ENCODE data around the gene FAM210A.
"Not testable (repeated sequence)": the region's sequence is repeated elsewhere in the genome, so short reads cannot be mapped to it uniquely, and the experiment has no call there.

Gene FAM210A

DNA sequence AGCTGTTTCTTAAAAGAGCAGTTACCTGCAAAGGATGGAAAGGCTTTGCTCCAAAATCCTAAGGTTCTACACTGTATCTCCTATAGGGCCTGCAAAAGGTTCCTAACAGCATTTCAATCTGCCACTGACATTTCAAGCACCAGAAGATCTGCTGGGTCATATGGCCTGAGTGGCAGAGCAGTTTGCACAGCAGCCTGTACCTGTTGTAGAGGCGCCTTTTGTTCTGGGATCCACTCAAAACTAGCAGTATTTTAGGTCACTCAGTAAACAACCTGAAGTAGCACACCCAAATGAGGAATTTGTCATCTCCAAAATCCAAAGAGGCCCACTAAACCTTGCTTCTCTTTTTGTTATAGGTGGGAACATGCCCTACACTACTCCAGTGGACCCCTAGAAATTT lies 6.2 kb downstream of the FAM210A start:
- H3K9me3 Mint-ChIP-seq, result no peaks in the 10 kb centered on the region
- H3K4me3 Mint-ChIP-seq, result no peak overlapping the region
- H3K27me3 Mint-ChIP-seq, result no peaks in the 10 kb centered on the region
- H3K36me3 Mint-ChIP-seq, result peaks cover 8% of the 10 kb centered on the region
- no peak overlapping the region for H3K27ac Mint-ChIP-seq
- H3K4me1 Mint-ChIP-seq, result peaks cover 27% of the 10 kb centered on the region

DNA sequence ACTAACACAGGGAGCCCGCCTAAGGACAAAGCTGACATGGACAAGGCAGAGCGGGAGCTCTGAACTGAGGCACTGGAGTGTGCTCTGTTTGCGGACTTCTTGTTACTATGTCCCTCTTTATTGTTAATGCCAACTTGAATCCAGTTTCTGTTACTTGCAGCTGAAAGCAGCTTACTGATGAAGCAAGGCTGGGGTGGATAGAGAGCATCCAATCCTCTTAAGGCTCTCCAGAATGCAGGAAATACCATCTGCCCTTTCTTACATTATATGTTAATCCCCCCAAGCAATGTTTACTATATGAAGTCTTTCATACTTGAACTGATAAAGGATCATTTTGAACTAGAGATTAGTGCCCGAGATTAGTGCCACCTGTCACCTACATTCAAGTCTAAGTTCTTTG lies 9.4 kb downstream of the FAM210A start:
- no peaks in the 10 kb centered on the region for H3K9me3 Mint-ChIP-seq
- no peaks in the 10 kb centered on the region for H3K27me3 Mint-ChIP-seq
- H3K36me3 Mint-ChIP-seq, result peaks cover 5% of the 10 kb centered on the region
- H3K4me1 Mint-ChIP-seq, result peaks cover 30% of the 10 kb centered on the region
- no peak overlapping the region for H3K4me3 Mint-ChIP-seq
- no peak overlapping the region for H3K27ac Mint-ChIP-seq

DNA sequence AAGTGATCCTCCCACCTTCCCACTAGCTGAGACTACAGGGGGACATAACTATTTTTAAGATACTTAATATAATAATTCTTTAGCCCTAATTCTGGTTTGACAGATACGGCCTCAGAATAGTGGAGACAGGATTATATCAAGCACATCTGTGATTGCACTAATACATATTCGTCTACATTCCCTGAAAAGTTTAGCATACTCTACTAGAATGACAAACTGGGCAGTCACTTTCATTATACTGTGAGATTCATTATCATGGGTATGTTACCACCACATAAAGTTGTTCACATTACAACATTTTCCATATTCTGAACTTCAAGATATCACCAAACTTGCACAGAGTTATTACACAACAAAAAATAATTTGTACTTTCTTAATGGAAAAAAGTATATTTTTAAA lies 11.0 kb downstream of the FAM210A start:
- H3K4me1 Mint-ChIP-seq, result peaks cover 39% of the 10 kb centered on the region
- no peak overlapping the region for H3K4me3 Mint-ChIP-seq
- H3K27me3 Mint-ChIP-seq, result no peaks in the 10 kb centered on the region
- H3K27ac Mint-ChIP-seq, result no peak overlapping the region
- H3K9me3 Mint-ChIP-seq, result peaks cover 7% of the 10 kb centered on the region
- peaks cover 13% of the 10 kb centered on the region for H3K36me3 Mint-ChIP-seq

DNA sequence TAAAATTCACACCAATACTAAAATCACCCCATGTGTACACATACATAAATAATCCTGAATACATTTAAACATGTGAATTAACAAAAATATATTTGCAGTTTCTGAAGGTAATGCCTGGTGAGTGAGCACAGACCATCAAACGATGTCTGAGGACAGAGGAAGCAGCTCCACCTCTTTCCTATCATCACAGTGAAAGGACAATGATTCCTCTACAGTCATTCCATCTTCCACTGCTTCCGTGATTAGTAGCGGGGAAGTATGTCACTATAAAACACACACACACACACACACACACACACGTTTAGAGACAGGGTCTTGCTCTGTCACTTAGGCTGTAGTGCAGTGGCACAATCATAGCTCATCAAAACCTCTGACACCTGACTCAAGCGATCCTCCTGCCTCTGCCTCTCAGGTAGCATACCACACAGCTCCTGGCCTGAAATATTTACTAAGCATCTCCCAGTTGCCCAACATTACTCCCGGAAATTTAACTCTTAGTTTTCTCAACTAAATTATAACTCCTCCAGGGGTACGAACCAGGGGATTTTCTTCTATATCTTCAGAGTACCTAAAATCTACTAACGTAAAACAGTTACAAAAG lies 12.8 kb downstream of the FAM210A start:
- Mint-ChIP-seq H3K27me3 (no peaks in the 10 kb centered on the region), H3K4me1 (peaks cover 33% of the 10 kb centered on the region), H3K9me3 (peaks cover 7% of the 10 kb centered on the region), H3K4me3 (no peak overlapping the region), H3K27ac (no peak overlapping the region), H3K36me3 (peaks cover 20% of the 10 kb centered on the region)

DNA sequence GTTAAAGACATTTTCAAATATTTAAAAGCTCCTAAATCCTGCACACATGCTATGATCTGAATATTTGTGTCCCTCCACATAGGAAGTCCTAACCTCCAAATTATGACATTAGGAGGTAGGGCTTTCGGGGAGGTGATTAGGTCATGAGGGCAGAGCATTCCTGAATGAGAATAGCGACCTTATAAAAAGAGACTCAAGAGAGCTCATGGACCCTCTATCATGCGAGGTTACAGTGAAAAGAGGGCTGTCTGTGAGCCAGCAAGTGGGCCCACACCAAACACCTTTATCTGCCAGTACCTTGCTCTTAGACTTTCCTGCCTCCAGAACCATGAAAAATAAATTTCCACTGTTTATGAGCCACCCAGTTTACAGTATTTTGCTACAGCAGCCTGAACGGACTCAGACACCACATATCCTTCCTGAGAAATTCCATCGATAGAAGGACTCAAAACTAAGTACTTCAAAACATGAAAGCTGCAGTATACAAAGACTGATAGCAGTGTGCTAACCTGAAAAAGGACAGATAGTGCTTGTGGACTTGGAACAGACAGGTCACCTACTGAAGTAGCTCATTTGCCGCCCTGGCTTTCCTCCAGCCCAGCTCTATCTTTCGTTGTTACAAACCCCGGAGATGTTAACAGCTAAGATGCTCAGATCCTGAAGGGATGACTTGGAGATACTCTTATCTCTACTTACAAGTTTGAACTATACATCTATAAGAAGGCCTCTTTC lies 13.8 kb downstream of the FAM210A start:
- Mint-ChIP-seq H3K4me1 (peaks cover 35% of the 10 kb centered on the region), H3K4me3 (no peak overlapping the region), H3K27me3 (no peaks in the 10 kb centered on the region), H3K36me3 (peaks cover 24% of the 10 kb centered on the region), H3K9me3 (peaks cover 10% of the 10 kb centered on the region), H3K27ac (no peak overlapping the region)

DNA sequence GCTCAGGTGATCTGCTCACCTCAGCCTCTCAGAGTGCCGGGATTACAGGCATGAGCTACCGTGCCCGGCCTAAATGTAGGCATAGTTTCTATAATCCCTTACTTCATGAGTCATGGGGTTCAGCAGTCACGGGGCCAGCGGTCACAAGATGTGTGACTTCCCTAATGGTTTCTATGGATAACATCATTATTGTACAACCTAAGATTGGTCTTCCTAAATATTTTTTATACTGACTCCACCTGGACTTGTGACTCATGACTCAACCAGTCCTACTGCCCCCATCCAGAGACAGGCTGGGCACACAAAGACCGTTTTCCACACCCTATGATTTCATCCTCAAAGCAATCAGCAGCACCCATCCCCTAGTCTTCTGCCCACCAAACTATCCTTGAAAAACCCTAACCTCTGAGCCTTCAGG lies 15.9 kb downstream of the FAM210A start:
- Mint-ChIP-seq H3K27ac (no peak overlapping the region), H3K27me3 (no peaks in the 10 kb centered on the region), H3K4me3 (no peak overlapping the region), H3K9me3 (peaks cover 10% of the 10 kb centered on the region), H3K36me3 (peaks cover 28% of the 10 kb centered on the region), H3K4me1 (peaks cover 31% of the 10 kb centered on the region)

DNA sequence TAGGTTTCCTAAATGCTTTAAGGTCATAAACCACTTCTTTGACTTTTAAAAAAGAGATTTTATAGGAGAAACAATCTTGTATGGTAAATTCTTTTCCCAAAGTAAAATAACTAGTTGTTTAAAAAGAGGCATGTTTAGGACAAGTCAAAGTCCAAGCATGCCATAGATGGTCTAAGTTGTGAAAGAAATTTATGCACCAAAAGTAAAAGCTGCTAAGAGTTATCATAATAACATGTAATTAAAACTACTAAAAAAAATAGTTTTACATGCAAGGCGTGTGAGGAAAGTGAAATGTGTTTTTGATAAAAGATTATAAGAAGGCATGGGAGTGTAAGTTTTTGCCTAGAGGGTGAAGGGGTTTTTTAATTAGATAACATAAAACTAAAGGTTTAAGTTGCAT lies 22.5 kb downstream of the FAM210A start:
- Mint-ChIP-seq H3K36me3 (peaks cover 24% of the 10 kb centered on the region), H3K4me1 (peaks cover 8% of the 10 kb centered on the region), H3K4me3 (no peak overlapping the region), H3K27me3 (no peaks in the 10 kb centered on the region), H3K27ac (no peak overlapping the region), H3K9me3 (peaks cover 13% of the 10 kb centered on the region)

DNA sequence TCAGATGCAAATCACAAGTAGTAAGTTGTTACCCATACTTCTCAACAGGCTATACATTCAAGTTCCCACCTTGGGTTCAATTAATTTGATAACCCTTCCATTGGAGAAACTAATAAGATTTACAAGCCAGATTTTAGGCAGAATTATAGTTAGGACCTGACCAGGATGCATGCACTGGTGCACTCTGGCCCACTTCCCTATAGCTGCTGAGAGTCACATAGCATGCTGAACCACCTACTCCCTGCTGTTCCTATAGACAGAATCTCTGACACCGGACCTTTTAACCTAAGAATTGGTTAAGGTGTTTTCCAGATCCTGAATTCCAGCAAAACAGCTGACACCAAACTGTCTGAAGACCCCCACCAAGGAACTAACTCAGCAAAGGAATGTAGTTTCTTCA lies 26.2 kb downstream of the FAM210A start:
- no peak overlapping the region for H3K4me3 Mint-ChIP-seq
- H3K9me3 Mint-ChIP-seq, result peaks cover 14% of the 10 kb centered on the region
- H3K4me1 Mint-ChIP-seq, result peaks cover 18% of the 10 kb centered on the region
- H3K27me3 Mint-ChIP-seq, result no peaks in the 10 kb centered on the region
- no peak overlapping the region for H3K27ac Mint-ChIP-seq
- H3K36me3 Mint-ChIP-seq, result peaks cover 25% of the 10 kb centered on the region

DNA sequence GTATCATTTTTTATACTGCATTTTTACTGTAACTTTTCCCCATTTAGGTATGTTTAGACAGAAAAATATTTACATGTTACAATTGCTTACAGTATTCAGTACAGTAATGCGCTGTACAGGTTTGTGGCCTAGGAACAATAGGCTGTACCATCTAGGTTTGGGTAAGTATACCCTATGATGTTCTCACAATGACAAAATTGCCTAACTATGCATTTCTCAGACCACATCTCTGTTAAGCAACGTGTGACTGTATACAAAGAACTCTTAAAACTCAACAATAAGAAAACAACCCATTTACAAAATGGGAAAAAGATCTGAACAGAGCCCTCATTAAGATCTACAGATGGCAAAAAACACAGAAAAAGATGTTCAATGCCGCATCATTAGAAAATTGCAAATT lies 29.4 kb downstream of the FAM210A start:
- Mint-ChIP-seq H3K27ac (no peak overlapping the region), H3K9me3 (peaks cover 14% of the 10 kb centered on the region), H3K4me3 (no peak overlapping the region), H3K4me1 (peaks cover 32% of the 10 kb centered on the region), H3K27me3 (no peaks in the 10 kb centered on the region), H3K36me3 (peaks cover 21% of the 10 kb centered on the region)

DNA sequence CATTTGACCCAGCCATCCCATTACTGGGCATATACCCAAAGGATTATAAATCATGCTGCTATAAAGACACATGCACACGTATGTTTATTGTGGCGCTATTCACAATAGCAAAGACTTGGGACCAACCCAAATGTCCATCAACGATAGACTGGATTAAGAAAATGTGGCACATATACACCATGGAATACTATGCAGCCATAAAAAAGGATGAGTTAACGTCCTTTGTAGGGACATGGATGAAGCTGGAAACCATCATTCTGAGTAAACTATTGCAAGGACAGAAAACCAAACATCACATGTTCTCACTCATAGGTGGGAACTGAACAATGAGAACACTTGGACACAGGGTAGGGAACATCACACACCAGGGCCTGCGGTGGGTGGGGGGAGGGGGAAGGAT lies 31.0 kb downstream of the FAM210A start:
- H3K36me3 Mint-ChIP-seq, result peaks cover 28% of the 10 kb centered on the region
- peaks cover 10% of the 10 kb centered on the region for H3K9me3 Mint-ChIP-seq
- not testable (repeated sequence) for H3K27me3 Mint-ChIP-seq, H3K27ac Mint-ChIP-seq, H3K4me3 Mint-ChIP-seq
- H3K4me1 Mint-ChIP-seq, result peaks cover 42% of the 10 kb centered on the region

DNA sequence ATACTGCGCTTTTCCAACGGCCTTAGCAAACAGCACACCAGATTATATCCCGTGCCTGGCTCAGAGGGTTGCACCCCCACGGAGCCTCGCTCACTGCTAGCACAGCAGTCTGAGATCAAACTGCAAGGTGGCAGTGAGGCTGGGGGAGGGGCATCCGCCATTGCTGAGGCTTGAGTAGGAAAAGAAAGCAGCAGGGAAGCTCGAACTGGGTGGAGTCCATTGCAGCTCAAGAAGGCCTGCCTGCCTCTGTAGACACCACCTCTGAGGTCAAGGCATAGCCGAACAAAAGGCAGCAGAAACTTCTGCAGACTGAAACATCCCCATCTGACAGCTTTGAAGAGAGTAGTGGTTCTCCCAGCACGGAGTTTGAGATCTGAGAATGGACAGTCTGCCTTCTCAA lies 36.3 kb downstream of the FAM210A start:
- not testable (repeated sequence) for H3K27me3 Mint-ChIP-seq, H3K4me3 Mint-ChIP-seq, H3K9me3 Mint-ChIP-seq, H3K27ac Mint-ChIP-seq
- Mint-ChIP-seq H3K36me3 (peaks cover 20% of the 10 kb centered on the region), H3K4me1 (peaks cover 57% of the 10 kb centered on the region)

DNA sequence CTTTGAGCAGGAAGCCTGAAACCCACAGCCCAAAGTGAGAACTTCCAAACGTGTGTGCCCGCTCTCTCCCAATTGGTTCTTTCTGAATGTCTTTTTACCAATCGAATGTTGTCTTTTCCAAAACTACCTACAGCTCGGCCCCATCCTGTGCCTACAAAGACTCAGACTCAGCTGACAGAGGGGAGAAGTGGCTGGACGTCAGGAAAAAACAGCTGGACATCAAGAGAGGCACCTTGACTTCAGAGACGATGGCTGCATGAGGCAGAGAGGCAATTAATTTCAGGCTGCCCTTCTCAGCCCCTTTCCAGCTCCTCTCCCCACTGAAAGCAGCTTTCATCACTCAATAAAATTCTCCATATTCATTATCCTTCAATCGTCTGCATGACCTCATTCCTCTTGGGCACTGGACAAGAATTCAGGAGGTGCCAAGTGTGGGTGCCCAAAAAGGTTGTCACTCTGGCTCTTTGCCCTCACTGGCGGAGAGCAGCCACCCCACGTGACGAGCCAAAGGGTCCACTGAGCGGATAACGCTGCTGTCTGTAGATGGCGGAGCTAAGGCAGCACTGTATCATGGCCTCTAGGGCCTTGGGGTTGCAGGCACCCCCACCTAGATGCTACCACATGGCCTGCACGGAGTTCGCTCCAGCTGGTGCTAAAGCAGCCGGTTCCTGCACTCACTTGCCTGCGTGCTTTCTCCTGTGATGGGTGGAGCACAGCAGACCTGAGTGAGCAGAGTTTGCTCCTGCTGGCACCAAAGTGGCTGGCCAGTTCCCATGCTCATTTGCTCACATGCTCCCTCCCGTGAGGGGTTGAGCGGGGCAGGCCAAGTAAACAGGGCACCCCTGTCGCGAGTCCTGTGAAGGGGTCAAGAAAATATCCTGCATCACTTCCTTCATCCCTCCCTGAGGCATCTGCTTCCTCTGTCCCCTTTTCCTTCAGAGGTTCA lies 37.9 kb downstream of the FAM210A start:
- Mint-ChIP-seq H3K4me1 (peaks cover 60% of the 10 kb centered on the region), H3K27ac (no peak overlapping the region), H3K9me3 (no peaks in the 10 kb centered on the region), H3K36me3 (peaks cover 25% of the 10 kb centered on the region), H3K4me3 (no peak overlapping the region), H3K27me3 (no peaks in the 10 kb centered on the region)

DNA sequence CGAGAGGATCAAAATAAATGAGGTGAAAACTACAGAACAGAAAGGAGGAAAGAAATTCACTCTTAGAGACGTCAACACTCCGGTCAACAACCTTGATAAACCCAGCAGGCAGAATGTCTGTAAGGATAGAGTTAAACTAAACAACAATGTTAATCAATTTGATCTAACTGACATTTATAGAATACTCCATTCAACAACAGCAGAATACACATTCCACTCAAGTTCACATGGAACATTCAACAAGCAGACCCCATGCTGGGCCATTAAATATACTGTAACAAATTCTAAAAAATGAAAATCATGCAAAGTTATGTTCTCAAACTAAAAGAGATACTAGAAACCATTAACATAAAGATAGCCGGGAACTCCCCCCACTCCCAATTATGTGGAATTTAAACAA lies 41.8 kb downstream of the FAM210A start:
- no peaks in the 10 kb centered on the region for H3K27me3 Mint-ChIP-seq
- no peak overlapping the region for H3K4me3 Mint-ChIP-seq
- H3K9me3 Mint-ChIP-seq, result no peaks in the 10 kb centered on the region
- H3K36me3 Mint-ChIP-seq, result peaks cover 18% of the 10 kb centered on the region
- no peak overlapping the region for H3K27ac Mint-ChIP-seq
- peaks cover 45% of the 10 kb centered on the region for H3K4me1 Mint-ChIP-seq

DNA sequence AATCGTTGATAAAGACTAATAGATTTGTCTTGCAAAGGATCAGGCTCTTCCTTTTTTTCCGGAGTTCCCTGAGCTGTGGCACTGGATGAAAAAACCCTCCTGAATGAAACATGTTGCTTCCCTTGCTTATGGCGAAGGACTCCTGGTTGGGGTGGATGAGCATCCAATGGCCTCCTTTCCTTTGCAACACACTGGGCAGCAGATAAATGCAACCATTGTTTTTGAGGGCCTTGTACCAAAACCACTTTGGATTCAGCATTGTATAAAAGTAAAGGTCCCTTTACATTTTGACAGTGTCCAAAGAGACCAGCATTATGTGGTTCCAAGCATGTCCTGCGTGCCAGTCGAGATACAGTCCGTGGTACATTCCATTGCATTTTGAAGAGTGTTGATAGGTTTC lies 44.7 kb downstream of the FAM210A start:
- Mint-ChIP-seq H3K27me3 (no peaks in the 10 kb centered on the region), H3K27ac (no peak overlapping the region)

DNA sequence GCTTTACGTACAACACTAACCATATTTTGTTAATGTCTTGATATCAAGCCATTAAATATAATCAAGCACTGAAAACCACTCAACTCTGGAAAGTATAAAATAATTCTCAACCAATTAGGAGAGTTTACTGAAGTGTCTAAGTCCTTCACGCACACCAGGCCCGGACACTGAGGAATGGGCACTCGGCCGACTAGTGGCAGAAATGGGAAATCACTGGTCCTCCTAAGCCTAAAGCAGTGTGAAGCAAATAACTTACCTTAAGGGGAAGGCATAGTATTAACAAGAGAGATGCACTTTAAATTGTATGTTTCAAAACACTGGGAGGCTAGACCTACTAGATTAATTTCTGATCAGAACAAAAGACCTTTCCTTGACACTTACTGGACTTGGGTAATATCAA lies 45.7 kb downstream of the FAM210A start:
- no peak overlapping the region for H3K27ac Mint-ChIP-seq
- H3K4me3 Mint-ChIP-seq, result no peak overlapping the region
- peaks cover 21% of the 10 kb centered on the region for H3K4me1 Mint-ChIP-seq
- H3K9me3 Mint-ChIP-seq, result no peaks in the 10 kb centered on the region
- H3K27me3 Mint-ChIP-seq, result no peaks in the 10 kb centered on the region
- peaks cover 9% of the 10 kb centered on the region for H3K36me3 Mint-ChIP-seq

More for the DNA sequence above, 44.7 kb downstream of the FAM210A start:
- Mint-ChIP-seq H3K9me3 (no peaks in the 10 kb centered on the region), H3K4me3 (no peak overlapping the region), H3K36me3 (peaks cover 13% of the 10 kb centered on the region), H3K4me1 (peaks cover 29% of the 10 kb centered on the region)

DNA sequence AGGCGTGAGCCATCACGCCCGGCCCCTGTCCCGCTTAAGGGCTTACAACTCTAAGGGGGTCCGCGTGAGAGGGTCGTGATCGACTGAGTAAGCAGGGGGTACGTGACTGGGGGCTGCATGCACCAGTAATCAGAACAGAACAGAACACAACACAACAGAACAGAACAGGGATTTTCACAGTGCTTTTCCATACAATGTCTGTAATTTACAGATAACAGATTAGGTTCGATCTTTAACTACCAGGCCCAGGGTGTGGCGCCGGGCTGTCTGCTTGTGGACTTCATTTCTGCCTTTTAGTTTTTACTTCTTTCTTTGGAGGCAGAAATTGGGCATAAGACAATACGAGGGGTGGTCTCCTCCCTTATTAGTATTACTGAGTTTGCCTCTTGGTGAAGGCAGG lies 49.0 kb downstream of the FAM210A start:
- not testable (repeated sequence) for H3K27ac Mint-ChIP-seq, H3K9me3 Mint-ChIP-seq, H3K4me3 Mint-ChIP-seq, H3K36me3 Mint-ChIP-seq, H3K4me1 Mint-ChIP-seq, H3K27me3 Mint-ChIP-seq
